HepG2 (cell line): ENCODE measurements around the gene ASXL1. TPM values are rescaled to one million over a fixed set of nuclear protein-coding genes. Genes with fewer than 3 reads are reported as not detected.

Experiments used
- ATAC-seq: fragments of 200-7000 bp; cut with Tn5 transposase; 3 replicates; pipeline ENCODE4 v1.9.1; 2020; ENCODE audit warnings: mild to moderate bottlenecking, moderate library complexity
- BruUV-seq: library from RNA; stranded (reverse); fragments of 400-500 nt; replicated peaks from 2 replicates; lab custom pipeline; 2021; lab: Mats Ljungman, UMichigan
- CTCF ChIA-PET: fragments of 300-600 bp; formaldehyde crosslinking; extraction: SDS; loops from one replicate; lab custom pipeline; 2021; ENCODE audit warnings: low total read pairs, inconsistent platforms, low intra/inter-chr PET ratio; lab: Yijun Ruan, JAX
- POLR2A ChIA-PET: fragments of 350-600 bp; sonication (Branson Sonifier 250); formaldehyde crosslinking; loops from one replicate; lab custom pipeline; 2020; ENCODE audit warnings: antibody characterized with exemption, inconsistent platforms; lab: Yijun Ruan, JAX
- DNase-seq: peaks from one replicate; pipeline ENCODE4 v3.0.0-alpha.2; 2015; ENCODE audit warnings: low spot score
- FAIRE-seq: peaks from 3 replicates; lab custom pipeline; 2011; peaks lifted over from hg19 to GRCh38; lab: Jason Lieb, UNC
- H2AFZ ChIP-seq: one replicate; pipeline ENCODE4 v1.6.1; 2011; ENCODE audit warnings: low read length, inconsistent platforms
- H3K27ac ChIP-seq: fragments of 300-600 bp; 3 replicates; pipeline ENCODE4 v1.8.0; 2011; ENCODE audit warnings: mixed run types, mild to moderate bottlenecking, mixed read lengths, low read length, inconsistent platforms; ENCODE audit not compliant: insufficient read depth; ENCODE audit errors: extremely low read length
- H3K27me3 ChIP-seq, 2 experiments: fragments of 200-600 bp in 1 of 2; 2 replicates in 1 of 2; 3 replicates in 1 of 2; pipeline versions ENCODE4 v1.6.0 to v1.8.0; 2011; ENCODE audit warnings: low read length in 2 of 2, mild to moderate bottlenecking in 2 of 2, moderate library complexity in 2 of 2, inconsistent platforms in 1 of 2; ENCODE audit not compliant: insufficient read depth in 2 of 2, control insufficient read depth in 1 of 2
- H3K36me3 ChIP-seq, 2 experiments: fragments of 200-600 bp in 1 of 2; replicated peaks in 1 of 2; 2 replicates in 1 of 2; 3 replicates in 1 of 2; pipeline versions ENCODE4 v1.5.1 to v1.8.0; 2011; ENCODE audit warnings: low read length in 2 of 2, inconsistent platforms in 1 of 2; ENCODE audit not compliant: insufficient read depth in 2 of 2, control insufficient read depth in 1 of 2
- H3K4me1 ChIP-seq: 2 replicates; pipeline ENCODE4 v1.5.1; 2012; ENCODE audit warnings: low read length, inconsistent platforms; ENCODE audit not compliant: insufficient read depth
- H3K4me2 ChIP-seq: 2 replicates; pipeline ENCODE4 v1.6.0; 2011; ENCODE audit warnings: low read depth, low read length, inconsistent platforms
- H3K4me3 ChIP-seq, 3 experiments: fragments of 200-600 bp in 1 of 3; sonication (generic), shearing (Covaris generic) in 1 of 3; replicated peaks in 1 of 3; 2 replicates each; pipeline ENCODE4 v1.5.1; 2011 to 2016; ENCODE audit warnings: low read length in 3 of 3, inconsistent platforms in 2 of 3, low read depth in 2 of 3, mild to moderate bottlenecking in 2 of 3, control low read depth in 1 of 3, mixed read lengths in 1 of 3; ENCODE audit not compliant: insufficient read depth in 1 of 3
- H3K79me2 ChIP-seq: one replicate; pipeline ENCODE4 v1.6.1; 2011; ENCODE audit warnings: low read length, inconsistent platforms; ENCODE audit not compliant: insufficient read depth
- H3K9ac ChIP-seq: 2 replicates; pipeline ENCODE4 v1.6.0; 2011; ENCODE audit warnings: mild to moderate bottlenecking, low read depth, low read length, inconsistent platforms; ENCODE audit not compliant: insufficient read depth
- H3K9me3 ChIP-seq: 2 replicates; pipeline ENCODE4 v1.5.1; 2012; ENCODE audit warnings: mild to moderate bottlenecking, low read length
- H4K20me1 ChIP-seq: 2 replicates; pipeline ENCODE4 v1.6.0; 2011; ENCODE audit warnings: inconsistent platforms, mild to moderate bottlenecking, low read length, moderate library complexity; ENCODE audit not compliant: insufficient read depth
- RAD21 ChIP-seq: fragments of 450-650 bp; formaldehyde crosslinking; IDR thresholded peaks from 2 replicates; pipeline ENCODE4 v1.5.0; 2020; ENCODE audit warnings: mild to moderate bottlenecking
- TBP ChIP-seq: sonication (generic); formaldehyde crosslinking; IDR thresholded peaks from 2 replicates; pipeline ENCODE4 v1.5.0; 2020; ENCODE audit warnings: missing genetic modification reagents
- U2AF2 ChIP-seq: fragments of 200-400 bp; formaldehyde crosslinking; IDR thresholded peaks from 2 replicates; pipeline ENCODE4 v1.6.1; 2017; ENCODE audit warnings: low read depth, mild to moderate bottlenecking, low read length
- ZNF20 ChIP-seq: sonication (generic); formaldehyde crosslinking; IDR thresholded peaks from 2 replicates; pipeline ENCODE4 v1.4.0; 2020; ENCODE audit warnings: mild to moderate bottlenecking, moderate library complexity, missing genetic modification reagents
- ZNF3 ChIP-seq: IDR thresholded peaks from 2 replicates; pipeline ENCODE4 v1.7.0; 2017; ENCODE audit warnings: inconsistent platforms
- ZNF460 ChIP-seq: sonication (generic); formaldehyde crosslinking; IDR thresholded peaks from 2 replicates; pipeline ENCODE4 v1.5.1; 2020; ENCODE audit warnings: missing genetic modification reagents, mild to moderate bottlenecking, borderline replicate concordance
- WGBS: methylation state at CpG from one replicate; pipeline ENCODE4 v1.1.6; 2017; ENCODE audit warnings: low lambda C conversion rate; 5-methylcytosine and 5-hydroxymethylcytosine counted together
- in situ Hi-C: cut with HindIII; loops from 2 replicates; pipeline ENCODE4 v1.10.0; 2017; ENCODE audit warnings: low pct_unique_long_range_greater_than_20kb; ENCODE audit not compliant: extremely low pct_ligation_motif_present
- intact Hi-C: fragments of 100-400 bp; cut with micrococcal nuclease; formaldehyde crosslinking; loops from one replicate; pipeline ENCODE4 v1.10.0; 2022; ENCODE audit not compliant: unreplicated experiment
- polyA plus RNA-seq, 8 experiments: library from polyadenylated mRNA; depleted of rRNA in 3 of 8; stranded (reverse) in 7 of 8; unstranded in 1 of 8; fragments of >200 nt; fragmentation: Illumina TruSeq in 4 of 8; extraction: Trizol in 4 of 8; gene quantifications; 2 replicates each; pipeline versions ENCODE4 v1.2.1 to v1.2.3, GENCODE V29; 2011 to 2016; ENCODE audit warnings: low read depth in 4 of 8, missing spikeins in 1 of 8, mixed read lengths in 1 of 8; ENCODE audit not compliant: insufficient read depth in 1 of 8
- total RNA-seq, 5 experiments: library from RNA; depleted of rRNA; stranded (reverse); fragments of >200 nt; fragmentation: Illumina TruSeq; extraction: Trizol; gene quantifications; 2 replicates each; pipeline ENCODE4 v1.2.3, GENCODE V29; 2016; ENCODE audit warnings: low read depth in 1 of 5
- TF ChIP-seq, protein P1 (sequence below): sonication (generic); formaldehyde crosslinking; IDR thresholded peaks from 2 replicates; pipeline ENCODE4 v1.8.0; 2022; ENCODE audit warnings: low read depth, missing genetic modification reagents
- TF ChIP-seq, protein P2 (sequence below): sonication (generic); formaldehyde crosslinking; IDR thresholded peaks from 2 replicates; pipeline ENCODE4 v1.5.0; 2020; ENCODE audit warnings: missing genetic modification reagents, mild to moderate bottlenecking, borderline replicate concordance
- TF ChIP-seq, protein P3 (sequence below): sonication (generic); formaldehyde crosslinking; IDR thresholded peaks from 2 replicates; pipeline ENCODE4 v1.4.0; 2020; ENCODE audit warnings: mild to moderate bottlenecking, missing genetic modification reagents

Gene ASXL1
- total and polyA plus RNA-seq, 2 of the 13 experiments (the other 11 are each of a cell fraction or from before 2014, with no cell fraction given) = 62.1 to 74.8 TPM

DNA sequence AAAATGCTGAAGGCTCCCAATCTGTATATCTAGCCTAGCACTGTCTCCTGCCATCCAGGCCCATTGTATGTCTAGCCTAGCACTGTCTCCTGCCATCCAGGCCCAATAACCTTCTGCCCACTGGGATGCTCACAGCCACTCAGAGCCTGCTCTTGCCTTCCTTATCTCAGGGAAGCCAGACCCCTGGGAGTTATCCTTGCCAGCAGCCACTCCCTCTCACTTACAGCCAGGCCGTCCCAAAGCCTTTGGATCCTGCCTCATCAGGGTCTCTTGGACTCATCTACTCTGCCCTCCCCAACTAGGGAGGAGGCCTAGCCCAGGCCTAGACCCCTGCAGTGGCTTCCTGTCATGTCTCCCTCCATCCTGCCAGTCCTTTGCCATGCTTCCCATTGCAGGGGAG, 43.4 kb upstream of the ASXL1 start (continued):
- TF ChIP-seq, protein P1, sequence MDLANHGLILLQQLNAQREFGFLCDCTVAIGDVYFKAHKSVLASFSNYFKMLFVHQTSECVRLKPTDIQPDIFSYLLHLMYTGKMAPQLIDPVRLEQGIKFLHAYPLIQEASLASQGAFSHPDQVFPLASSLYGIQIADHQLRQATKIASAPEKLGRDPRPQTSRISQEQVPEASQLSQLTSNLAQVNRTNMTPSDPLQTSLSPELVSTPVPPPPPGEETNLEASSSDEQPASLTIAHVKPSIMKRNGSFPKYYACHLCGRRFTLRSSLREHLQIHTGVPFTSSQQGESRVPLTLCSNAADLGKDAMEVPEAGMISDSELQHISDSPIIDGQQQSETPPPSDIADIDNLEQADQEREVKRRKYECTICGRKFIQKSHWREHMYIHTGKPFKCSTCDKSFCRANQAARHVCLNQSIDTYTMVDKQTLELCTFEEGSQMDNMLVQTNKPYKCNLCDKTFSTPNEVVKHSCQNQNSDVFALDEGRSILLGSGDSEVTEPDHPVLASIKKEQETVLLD (CRISPR knock-in tag) = no peak
- TF ChIP-seq, protein P2, sequence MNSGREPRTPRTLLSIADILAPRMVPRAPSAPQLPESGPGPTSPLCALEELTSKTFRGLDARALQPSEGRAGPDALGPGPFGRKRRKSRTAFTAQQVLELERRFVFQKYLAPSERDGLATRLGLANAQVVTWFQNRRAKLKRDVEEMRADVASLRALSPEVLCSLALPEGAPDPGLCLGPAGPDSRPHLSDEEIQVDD (CRISPR knock-in tag) = no peak
- no peak for TF ChIP-seq RAD21 (CRISPR knock-in tag)
- TF ChIP-seq ZNF20 = no peak
- no peak for TF ChIP-seq TBP (CRISPR knock-in tag)
- no peak for TF ChIP-seq U2AF2

DNA sequence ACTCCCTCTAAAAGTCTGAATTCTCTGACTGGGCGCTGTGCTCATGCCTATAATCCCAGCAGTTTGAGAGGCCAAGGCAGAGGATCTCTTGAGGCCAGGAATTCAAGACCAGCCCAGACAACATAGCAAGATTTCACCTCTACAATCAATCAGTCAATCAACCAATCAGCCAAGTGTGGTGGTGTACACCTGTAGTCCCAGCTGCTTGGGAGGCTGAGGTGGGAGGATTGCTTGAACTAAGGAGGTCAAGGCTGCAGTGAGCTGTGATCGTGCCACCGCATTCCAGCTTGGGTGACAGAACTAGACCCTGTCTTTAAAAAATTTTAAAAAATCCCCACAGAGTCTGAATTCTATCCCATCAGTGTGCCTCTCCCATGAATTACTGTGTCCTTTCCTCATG, 42.7 kb upstream of the ASXL1 start:
- no peaks in the 10 kb centered on the region for H3K79me2 ChIP-seq
- H3K9ac ChIP-seq = no peak overlapping the region
- ChIA-PET CTCF (no interaction called here), POLR2A (no interaction called here)
- H3K27ac ChIP-seq = no peak overlapping the region
- FAIRE-seq = no peak
- H3K4me2 ChIP-seq = no peak overlapping the region
- ATAC-seq = no peak
- TF ChIP-seq ZNF3 = peak; percentile 53; the same call in 1 of the 2 replicates
- TF ChIP-seq, protein P3, sequence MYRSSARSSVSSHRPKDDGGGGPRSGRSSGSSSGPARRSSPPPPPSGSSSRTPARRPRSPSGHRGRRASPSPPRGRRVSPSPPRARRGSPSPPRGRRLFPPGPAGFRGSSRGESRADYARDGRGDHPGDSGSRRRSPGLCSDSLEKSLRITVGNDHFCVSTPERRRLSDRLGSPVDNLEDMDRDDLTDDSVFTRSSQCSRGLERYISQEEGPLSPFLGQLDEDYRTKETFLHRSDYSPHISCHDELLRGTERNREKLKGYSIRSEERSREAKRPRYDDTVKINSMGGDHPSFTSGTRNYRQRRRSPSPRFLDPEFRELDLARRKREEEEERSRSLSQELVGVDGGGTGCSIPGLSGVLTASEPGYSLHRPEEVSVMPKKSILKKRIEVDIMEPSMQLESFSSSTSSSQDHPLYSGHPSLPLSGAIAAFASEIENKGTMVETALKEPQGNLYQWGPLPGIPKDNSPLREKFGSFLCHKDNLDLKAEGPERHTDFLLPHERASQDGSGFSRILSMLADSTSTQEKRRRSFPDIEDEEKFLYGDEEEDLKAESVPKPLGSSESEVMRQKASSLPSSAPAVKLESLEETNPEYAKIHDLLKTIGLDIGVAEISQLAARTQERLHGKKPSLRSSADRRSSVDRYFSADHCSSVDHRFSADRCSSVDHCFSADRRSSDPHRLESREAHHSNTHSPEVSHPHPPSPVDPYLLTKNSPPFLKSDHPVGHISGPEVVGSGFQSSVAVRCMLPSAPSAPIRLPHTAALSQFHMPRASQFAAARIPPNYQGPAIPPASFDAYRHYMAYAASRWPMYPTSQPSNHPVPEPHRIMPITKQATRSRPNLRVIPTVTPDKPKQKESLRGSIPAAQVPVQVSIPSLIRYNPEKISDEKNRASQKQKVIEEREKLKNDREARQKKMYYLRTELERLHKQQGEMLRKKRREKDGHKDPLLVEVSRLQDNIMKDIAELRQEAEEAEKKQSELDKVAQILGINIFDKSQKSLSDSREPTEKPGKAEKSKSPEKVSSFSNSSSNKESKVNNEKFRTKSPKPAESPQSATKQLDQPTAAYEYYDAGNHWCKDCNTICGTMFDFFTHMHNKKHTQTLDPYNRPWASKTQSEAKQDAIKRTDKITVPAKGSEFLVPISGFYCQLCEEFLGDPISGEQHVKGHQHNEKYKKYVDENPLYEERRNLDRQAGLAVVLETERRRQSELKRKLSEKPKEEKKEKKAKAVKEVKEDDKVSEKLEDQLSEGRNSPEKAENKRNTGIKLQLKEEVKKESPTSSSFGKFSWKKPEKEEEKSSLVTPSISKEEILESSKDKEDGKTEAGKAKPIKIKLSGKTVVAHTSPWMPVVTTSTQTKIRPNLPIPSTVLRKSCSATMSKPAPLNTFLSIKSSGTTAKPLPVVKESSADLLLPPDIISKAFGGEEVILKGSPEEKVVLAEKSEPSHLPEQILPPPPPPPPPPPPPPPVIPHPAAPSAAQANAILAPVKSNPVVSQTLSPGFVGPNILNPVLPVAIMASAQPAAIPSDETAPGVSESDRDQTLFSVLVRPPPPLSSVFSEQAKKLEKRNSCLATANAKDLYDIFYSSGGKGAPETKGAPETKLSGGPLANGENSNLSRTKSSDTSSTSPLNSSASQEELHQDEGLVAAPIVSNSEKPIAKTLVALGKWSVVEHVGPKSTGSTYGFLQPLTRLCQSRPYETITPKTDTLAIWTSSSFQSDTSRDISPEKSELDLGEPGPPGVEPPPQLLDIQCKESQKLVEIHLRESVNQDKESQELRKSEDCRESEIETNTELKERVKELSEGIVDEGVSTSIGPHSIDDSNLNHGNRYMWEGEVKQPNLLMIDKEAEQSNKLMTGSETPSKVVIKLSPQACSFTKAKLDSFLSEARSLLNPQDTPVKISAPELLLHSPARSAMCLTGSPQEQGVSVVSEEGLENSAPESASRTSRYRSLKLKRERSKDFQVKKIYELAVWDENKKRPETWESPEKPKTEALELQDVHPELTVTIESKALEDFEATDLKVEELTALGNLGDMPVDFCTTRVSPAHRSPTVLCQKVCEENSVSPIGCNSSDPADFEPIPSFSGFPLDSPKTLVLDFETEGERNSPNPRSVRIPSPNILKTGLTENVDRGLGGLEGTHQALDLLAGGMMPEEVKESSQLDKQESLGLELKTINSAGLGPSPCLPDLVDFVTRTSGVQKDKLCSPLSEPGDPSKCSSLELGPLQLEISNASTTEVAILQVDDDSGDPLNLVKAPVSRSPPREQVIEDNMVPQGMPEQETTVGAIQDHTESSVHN (CRISPR knock-in tag) = no peak
- TF ChIP-seq ZNF460 (CRISPR knock-in tag) = peak; percentile 56; the same call in 1 of the 2 replicates
- H3K27me3 ChIP-seq = no peaks in the 10 kb centered on the region
- no peak overlapping the region for H2AFZ ChIP-seq
- H3K36me3 ChIP-seq = peaks cover 12 to 47% of the 10 kb centered on the region in 2 experiments
- 100% methylated on average over 3 of the region's 3 CpGs for WGBS
- DNase-seq = no peak
- intact Hi-C loops (no loop called here), in situ Hi-C loops (no loop called here)
- no peaks in the 10 kb centered on the region for H3K9me3 ChIP-seq
- no peaks in the 10 kb centered on the region for H4K20me1 ChIP-seq
- H3K4me3 ChIP-seq = no peak overlapping the region
- peaks cover 36% of the 10 kb centered on the region for H3K4me1 ChIP-seq
- no TSS peak for BruUV-seq
